CD14-positive monocyte (primary cell): ENCODE results near the gene CABCOCO1. TPM values are rescaled to one million over a fixed set of nuclear protein-coding genes. Genes with fewer than 3 reads are reported as not detected.

ENCODE experiments used
- DNase-seq, 3 donors: peaks; one replicate each; pipeline ENCODE4 v3.0.0-alpha.2; 2011 to 2022
- H2AFZ ChIP-seq: 2 replicates; pipeline ENCODE4 v1.6.0; 2012; ENCODE audit warnings: mild to moderate bottlenecking, low read depth, low read length, inconsistent platforms; ENCODE audit not compliant: insufficient read depth, poor library complexity, severe bottlenecking
- H3K27ac ChIP-seq, 2 donors: 1 replicate in 1 of 2; 2 replicates in 1 of 2; pipeline ENCODE4 v1.5.1; 2012 to 2013; ENCODE audit warnings: low read length in 2 of 2, control low read depth in 1 of 2, inconsistent platforms in 1 of 2, low read depth in 1 of 2, mild to moderate bottlenecking in 1 of 2
- H3K27me3 ChIP-seq, 2 donors: one replicate each; pipeline versions ENCODE4 v1.6.0 to v1.6.1; 2011 to 2013; ENCODE audit warnings: low read length in 2 of 2; ENCODE audit not compliant: control insufficient read depth in 2 of 2, insufficient read depth in 2 of 2
- H3K36me3 ChIP-seq, 2 donors: replicated peaks in 1 of 2; 1 replicate in 1 of 2; 2 replicates in 1 of 2; pipeline versions ENCODE4 v1.5.1 to v1.6.1; 2012 to 2013; ENCODE audit warnings: low read length in 2 of 2, control low read depth in 1 of 2, inconsistent platforms in 1 of 2, mild to moderate bottlenecking in 1 of 2; ENCODE audit not compliant: insufficient read depth in 2 of 2, control insufficient read depth in 1 of 2
- H3K4me1 ChIP-seq, 2 donors: 1 replicate in 1 of 2; 2 replicates in 1 of 2; pipeline versions ENCODE4 v1.5.1 to v1.6.1; 2012 to 2013; ENCODE audit warnings: low read length in 2 of 2, control low read depth in 1 of 2, inconsistent platforms in 1 of 2, mild to moderate bottlenecking in 1 of 2, moderate library complexity in 1 of 2; ENCODE audit not compliant: insufficient read depth in 2 of 2, control insufficient read depth in 1 of 2
- H3K4me2 ChIP-seq: replicated peaks from 2 replicates; pipeline ENCODE3; 2012; ENCODE audit warnings: low read length, moderate library complexity, mild to moderate bottlenecking; ENCODE audit not compliant: poor library complexity, severe bottlenecking; ENCODE audit errors: extremely low read depth
- H3K4me3 ChIP-seq, 3 experiments: fragments of 200-600 bp in 1 of 3; sonication (generic) in 1 of 3; replicated peaks in 1 of 3; 1 replicate in 2 of 3; 2 replicates in 1 of 3; pipeline ENCODE4 v1.5.1; 2011 to 2013; ENCODE audit warnings: low read length in 3 of 3, mild to moderate bottlenecking in 3 of 3, control low read depth in 2 of 3, low read depth in 2 of 3, inconsistent platforms in 1 of 3, moderate library complexity in 1 of 3
- H3K79me2 ChIP-seq: 2 replicates; pipeline ENCODE4 v1.6.0; 2012; ENCODE audit warnings: mild to moderate bottlenecking, control low read depth, inconsistent platforms, low read length, moderate library complexity; ENCODE audit not compliant: insufficient read depth
- H3K9ac ChIP-seq: 2 replicates; pipeline ENCODE4 v1.6.0; 2017; ENCODE audit warnings: low read length, mild to moderate bottlenecking; ENCODE audit not compliant: insufficient read depth, poor library complexity, severe bottlenecking
- H3K9me3 ChIP-seq, 2 donors: replicated peaks in 1 of 2; 1 replicate in 1 of 2; 2 replicates in 1 of 2; pipeline versions ENCODE4 v1.5.1 to v1.6.1; 2012 to 2013; ENCODE audit warnings: low read length in 2 of 2, control low read depth in 1 of 2; ENCODE audit not compliant: control insufficient read depth in 1 of 2, insufficient read depth in 1 of 2
- H4K20me1 ChIP-seq: 2 replicates; pipeline ENCODE4 v1.6.0; 2012; ENCODE audit warnings: mild to moderate bottlenecking, low read length, control low read depth, moderate library complexity; ENCODE audit not compliant: insufficient read depth
- H3K27ac Mint-ChIP-seq, 7 donors: one replicate each; pipeline ENCODE4 v1.8.0; 2020; ENCODE audit warnings: mild to moderate bottlenecking in 7 of 7, mixed read lengths in 7 of 7, moderate library complexity in 6 of 7, inconsistent platforms in 2 of 7
- H3K27me3 Mint-ChIP-seq, 3 donors: one replicate each; pipeline ENCODE4 v1.8.0; 2021 to 2022; ENCODE audit warnings: low read depth in 3 of 3, mild to moderate bottlenecking in 3 of 3, mixed read lengths in 3 of 3, moderate library complexity in 3 of 3, inconsistent platforms in 1 of 3
- H3K36me3 Mint-ChIP-seq, 2 donors: one replicate each; pipeline ENCODE4 v1.8.0; 2020; ENCODE audit warnings: mixed read lengths in 2 of 2, inconsistent platforms in 1 of 2, mild to moderate bottlenecking in 1 of 2
- H3K4me1 Mint-ChIP-seq: one replicate; pipeline ENCODE4 v1.8.0; 2020; ENCODE audit warnings: mild to moderate bottlenecking, mixed read lengths
- H3K4me3 Mint-ChIP-seq, 2 donors: one replicate each; pipeline ENCODE4 v1.8.0; 2020; ENCODE audit warnings: mild to moderate bottlenecking in 2 of 2, mixed read lengths in 2 of 2, moderate library complexity in 1 of 2
- H3K9me3 Mint-ChIP-seq, 7 donors: one replicate each; pipeline ENCODE4 v1.8.0; 2020 to 2022; ENCODE audit warnings: mixed read lengths in 7 of 7, mild to moderate bottlenecking in 6 of 7, moderate library complexity in 6 of 7, inconsistent platforms in 2 of 7
- CTCF ChIP-seq: fragments of 200-600 bp; IDR thresholded peaks from one replicate; pipeline ENCODE4 v1.8.0; 2022; ENCODE audit warnings: antibody characterized with exemption, mild to moderate bottlenecking
- WGBS: methylation state at CpG from one replicate; pipeline ENCODE4 v1.1.5; 2013; ENCODE audit warnings: missing lambda C conversion rate; ENCODE audit not compliant: insufficient coverage; 5-methylcytosine and 5-hydroxymethylcytosine counted together
- intact Hi-C, 2 donors: fragments of 100-400 bp; cut with micrococcal nuclease; formaldehyde crosslinking; loops; one replicate each; pipeline versions ENCODE4 v1.15.0 to v1.15.1; 2023
- polyA plus RNA-seq, 3 donors: library from polyadenylated mRNA; depleted of rRNA in 1 of 3; unstranded in 2 of 3; stranded (reverse) in 1 of 3; fragments of 300-500 nt in 2 of 3; fragments of >200 nt in 1 of 3; fragmentation: Illumina TruSeq in 2 of 3; gene quantifications; 1 replicate in 2 of 3; 2 replicates in 1 of 3; pipeline ENCODE4 v1.2.3, GENCODE V29; 2012 to 2021

Gene CABCOCO1
- polyA plus RNA-seq, 3 donors: not detected

DNA sequence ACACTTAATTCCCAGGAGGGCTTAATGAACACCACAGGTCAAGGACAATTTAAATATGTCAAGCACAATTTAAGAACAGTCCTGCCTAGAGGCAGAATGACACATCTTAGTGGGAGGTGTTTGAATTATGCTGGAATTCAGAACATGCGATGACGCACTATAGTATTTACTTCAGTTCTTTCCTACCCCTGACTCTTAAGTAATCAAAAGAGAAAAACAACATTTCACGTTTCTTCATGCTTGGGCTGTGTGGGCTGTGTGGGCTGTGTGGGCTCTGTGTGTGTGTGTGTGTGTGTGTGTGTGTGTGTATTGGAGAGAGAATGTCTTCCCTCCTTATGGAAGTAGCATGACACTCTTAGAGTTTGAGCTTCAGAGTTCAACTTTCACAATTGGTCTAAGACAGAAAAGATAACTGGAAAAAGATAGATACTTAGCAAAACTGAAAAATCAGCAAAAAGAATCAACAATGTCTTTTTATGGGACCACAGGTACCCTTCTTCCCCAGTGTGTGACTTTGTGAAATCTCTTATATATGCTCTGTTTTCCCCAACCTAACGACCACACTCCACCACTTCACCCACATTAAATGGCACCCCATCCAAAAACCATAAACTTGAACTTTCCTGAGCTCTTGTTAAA is 33.7 kb upstream of the CABCOCO1 start:
- Mint-ChIP-seq H3K36me3 (no peaks in the 10 kb centered on the region), H3K4me1 (no peaks in the 10 kb centered on the region), H3K9me3 (peaks cover 0 to 2% (median 0%) of the 10 kb centered on the region in 7 donors), H3K4me3 (no peak overlapping the region), H3K27ac (no peak overlapping the region), H3K27me3 (peaks cover 0 to 2% (median 1%) of the 10 kb centered on the region in 3 donors)
- Histone ChIP-seq H3K9me3 (no peaks in the 10 kb centered on the region), H3K4me1 (no peaks in the 10 kb centered on the region), H3K9ac (no peak overlapping the region), H3K27me3 (no peaks in the 10 kb centered on the region), H3K4me3 (no peak overlapping the region), H4K20me1 (no peaks in the 10 kb centered on the region), H3K36me3 (no peaks in the 10 kb centered on the region), H3K27ac (no peak overlapping the region), H2AFZ (no peak overlapping the region), H3K4me2 (no peak overlapping the region), H3K79me2 (no peaks in the 10 kb centered on the region)
- TF ChIP-seq CTCF: no peak
- intact Hi-C loops: no loop called here
- no peak for DNase-seq
- 100% methylated on average over 1 of the region's 4 CpGs for WGBS

DNA sequence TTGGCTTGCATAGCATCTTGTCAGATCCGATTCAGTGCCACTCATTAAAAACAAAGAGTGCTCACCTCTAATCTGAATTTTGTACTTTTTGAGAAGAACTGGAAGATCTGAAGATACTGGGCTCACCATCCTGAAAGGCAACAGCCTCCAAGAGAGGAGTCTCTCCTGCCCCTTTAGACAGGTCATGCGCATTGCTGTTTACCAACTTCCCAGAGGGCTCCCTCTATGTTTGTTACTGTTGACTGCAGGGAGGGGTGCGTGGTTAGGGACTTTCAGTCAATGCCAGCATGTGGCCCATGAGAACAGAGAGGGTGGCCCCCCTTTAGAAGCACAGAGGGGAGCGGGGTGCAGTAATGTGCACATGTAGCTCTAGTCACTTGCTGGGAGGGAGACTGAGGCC is 33.2 kb upstream of the CABCOCO1 start:
- intact Hi-C loops: no loop called here
- no peak overlapping the region for H3K4me2 ChIP-seq

More for the DNA sequence above, 33.2 kb upstream of the CABCOCO1 start:
- H3K9ac ChIP-seq: no peak overlapping the region
- Mint-ChIP-seq H3K4me1 (no peaks in the 10 kb centered on the region), H3K36me3 (no peaks in the 10 kb centered on the region), H3K27me3 (peaks cover 0 to 2% (median 1%) of the 10 kb centered on the region in 3 donors), H3K4me3 (no peak overlapping the region), H3K9me3 (peaks cover 0 to 2% (median 0%) of the 10 kb centered on the region in 7 donors), H3K27ac (no peak overlapping the region)
- DNase-seq: no peak
- H3K79me2 ChIP-seq: no peaks in the 10 kb centered on the region
- TF ChIP-seq CTCF: no peak
- H4K20me1 ChIP-seq: no peaks in the 10 kb centered on the region
- no peaks in the 10 kb centered on the region for H3K9me3 ChIP-seq
- H3K4me1 ChIP-seq: no peaks in the 10 kb centered on the region
- no peak overlapping the region for H3K4me3 ChIP-seq
- no peaks in the 10 kb centered on the region for H3K36me3 ChIP-seq
- WGBS: 100% methylated on average over 1 of the region's 4 CpGs
- H2AFZ ChIP-seq: no peak overlapping the region
- no peaks in the 10 kb centered on the region for H3K27me3 ChIP-seq
- H3K27ac ChIP-seq: no peak overlapping the region
